OCI-LY1 (cell line): ENCODE measurements around the gene ATP5PF.

Experiments
- EZH2 ChIP-seq: fragments of 200-600 bp; sonication (generic), shearing (Covaris generic); IDR thresholded peaks from 2 replicates; pipeline ENCODE4 v1.8.0; 2017; ENCODE audit warnings: borderline replicate concordance, mixed run types, mild to moderate bottlenecking, antibody characterized with exemption, low read length, moderate library complexity, mixed read lengths
- TF ChIP-seq, protein P1 (sequence below): fragments of 200-600 bp; sonication (generic), shearing (Covaris generic); IDR thresholded peaks from 2 replicates; pipeline ENCODE4 v1.5.1; 2017; ENCODE audit warnings: mild to moderate bottlenecking, antibody characterized with exemption, low read length, moderate library complexity, mixed read lengths

DNA sequence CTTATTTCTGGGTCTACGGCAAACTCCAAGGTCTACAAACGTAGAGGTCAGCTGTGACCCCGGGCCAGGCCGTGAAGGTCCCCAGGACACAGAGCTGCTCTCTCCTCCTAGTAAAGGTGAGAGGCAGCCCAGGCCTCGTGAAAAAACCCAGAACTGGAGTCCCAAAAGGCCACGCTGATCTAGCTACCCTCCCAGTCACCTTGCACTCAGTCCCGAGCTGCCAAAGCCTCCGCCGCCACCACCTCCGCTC, 125 bp downstream of the ATP5PF start:
- TF ChIP-seq, protein P1, sequence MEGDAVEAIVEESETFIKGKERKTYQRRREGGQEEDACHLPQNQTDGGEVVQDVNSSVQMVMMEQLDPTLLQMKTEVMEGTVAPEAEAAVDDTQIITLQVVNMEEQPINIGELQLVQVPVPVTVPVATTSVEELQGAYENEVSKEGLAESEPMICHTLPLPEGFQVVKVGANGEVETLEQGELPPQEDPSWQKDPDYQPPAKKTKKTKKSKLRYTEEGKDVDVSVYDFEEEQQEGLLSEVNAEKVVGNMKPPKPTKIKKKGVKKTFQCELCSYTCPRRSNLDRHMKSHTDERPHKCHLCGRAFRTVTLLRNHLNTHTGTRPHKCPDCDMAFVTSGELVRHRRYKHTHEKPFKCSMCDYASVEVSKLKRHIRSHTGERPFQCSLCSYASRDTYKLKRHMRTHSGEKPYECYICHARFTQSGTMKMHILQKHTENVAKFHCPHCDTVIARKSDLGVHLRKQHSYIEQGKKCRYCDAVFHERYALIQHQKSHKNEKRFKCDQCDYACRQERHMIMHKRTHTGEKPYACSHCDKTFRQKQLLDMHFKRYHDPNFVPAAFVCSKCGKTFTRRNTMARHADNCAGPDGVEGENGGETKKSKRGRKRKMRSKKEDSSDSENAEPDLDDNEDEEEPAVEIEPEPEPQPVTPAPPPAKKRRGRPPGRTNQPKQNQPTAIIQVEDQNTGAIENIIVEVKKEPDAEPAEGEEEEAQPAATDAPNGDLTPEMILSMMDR, result no peak
- no peak for TF ChIP-seq EZH2
